ENCODE results near the gene ENAM. TPM values are rescaled to one million over a fixed set of nuclear protein-coding genes. Genes with fewer than 3 reads are reported as not detected.

ENAM gene
- total RNA-seq (under 0.01 TPM in 1 of 2 replicates, not detected in the other), polyA plus RNA-seq (not detected in 2 replicates)

DNA sequence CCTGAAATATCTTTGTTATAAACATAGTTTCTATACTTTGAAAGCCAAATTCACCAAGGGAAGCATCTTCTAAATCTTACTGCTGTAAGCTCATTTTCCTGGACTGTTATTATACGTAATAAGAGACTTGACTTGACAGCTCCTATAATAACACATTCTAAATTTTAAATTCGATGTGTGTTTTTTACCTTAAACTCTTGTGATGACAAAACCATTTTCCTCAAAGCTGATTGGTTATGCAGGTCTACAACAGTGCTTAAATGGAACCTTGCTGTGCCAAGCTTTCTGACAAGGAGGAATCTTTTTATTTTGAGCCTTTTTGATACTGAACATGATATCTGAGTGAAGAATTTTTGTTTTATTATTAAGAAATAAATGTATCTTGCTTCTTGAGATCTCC lies at the start of gene ENAM:
Gene ENAM (plus strand): TSS at position 301 of the 400 bp plus-strand sequence. CDS start 757 bp downstream, outside the sequence.
- H3K4me3 ChIP-seq = no peak within 1 kb of the TSS
- no peaks in the 10 kb centered on the region for H3K36me3 ChIP-seq
- H3K27me3 ChIP-seq = no peaks in the 10 kb centered on the region
- no peaks in the 10 kb centered on the region for H3K9me3 ChIP-seq (ENCODE audit: low read depth)
- no peak for TF ChIP-seq CTCF (IDR thresholded peaks at IDR 0.05; ENCODE audit: low read depth, low read length)
- H3K4me1 ChIP-seq (ENCODE audit: low read depth) = no peaks in the 10 kb centered on the region
- DNase-seq (ENCODE audit: low read depth in 1 of 2, low spot score in 1 of 2) = no peak
- no peak within 1 kb of the TSS for H3K27ac ChIP-seq

DNA sequence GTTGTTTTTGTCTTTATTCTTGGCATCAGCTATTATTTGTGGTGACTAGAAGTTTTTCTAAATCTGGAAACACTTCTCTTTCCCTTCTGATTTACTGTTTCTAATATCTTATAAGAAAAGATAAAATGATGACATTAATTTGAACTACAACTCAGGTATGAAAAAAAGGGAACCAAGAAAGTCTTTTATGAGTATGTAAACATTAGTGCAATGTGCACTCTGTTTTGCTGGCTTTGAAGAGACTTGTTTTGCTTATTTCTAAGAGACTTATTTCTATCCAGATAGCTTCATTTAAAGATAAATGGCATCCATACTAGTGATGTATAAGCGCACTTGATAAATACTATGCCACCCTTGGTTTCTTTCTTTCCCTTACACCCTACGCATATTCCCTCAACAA lies 46.6 kb upstream of the ENAM start:
- no peaks in the 10 kb centered on the region for H3K4me1 ChIP-seq (ENCODE audit: low read depth)
- H3K27me3 ChIP-seq = no peaks in the 10 kb centered on the region
- TF ChIP-seq CTCF (IDR thresholded peaks at IDR 0.05; ENCODE audit: low read depth, low read length) = no peak
- H3K27ac ChIP-seq = no peak overlapping the region
- no peak overlapping the region for H3K4me3 ChIP-seq
- no peak for DNase-seq (ENCODE audit: low read depth in 1 of 2, low spot score in 1 of 2)
- H3K36me3 ChIP-seq = no peaks in the 10 kb centered on the region
- no peaks in the 10 kb centered on the region for H3K9me3 ChIP-seq (ENCODE audit: low read depth)

DNA sequence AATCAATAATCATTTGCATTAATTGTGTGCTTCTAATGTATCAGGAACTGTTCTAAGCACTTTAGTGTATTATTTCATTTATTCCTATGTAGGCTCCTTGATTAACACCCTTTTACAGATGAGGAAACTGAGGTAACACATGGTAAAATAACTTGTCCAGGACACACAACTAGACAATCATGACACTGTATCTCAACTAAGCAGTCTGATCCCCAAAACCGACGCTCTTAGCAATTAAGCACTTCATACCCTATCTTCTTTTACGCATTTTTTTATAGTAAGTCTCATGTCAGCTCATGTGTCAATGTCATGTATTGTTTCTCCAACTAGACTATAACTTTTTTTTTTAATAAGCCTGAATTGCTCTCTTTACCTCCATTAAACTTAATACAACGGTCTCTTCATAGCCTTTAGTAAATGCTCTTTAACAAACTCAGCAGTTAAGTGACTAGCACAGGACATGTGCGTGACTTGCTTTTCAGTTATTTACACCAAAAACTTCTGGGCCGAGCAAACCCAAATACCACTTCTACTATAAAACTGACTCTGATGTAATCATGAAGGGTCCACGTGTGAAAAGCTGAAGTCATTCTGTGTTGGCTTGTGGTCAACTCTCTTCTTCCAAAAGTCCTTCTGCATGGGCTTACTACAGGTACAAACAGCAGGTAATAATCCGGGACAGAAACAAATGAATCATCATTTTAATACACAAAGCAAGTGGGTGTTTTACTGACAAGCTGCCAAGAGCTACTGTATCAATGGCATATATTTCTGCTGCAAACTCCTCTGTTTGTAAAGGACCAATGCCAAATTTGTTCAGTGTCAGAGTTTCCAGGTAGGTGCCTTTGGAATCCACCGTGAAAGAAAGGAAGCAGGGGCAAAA lies 44.4 kb upstream of the ENAM start:
- H3K4me3 ChIP-seq = no peak overlapping the region
- H3K27ac ChIP-seq = no peak overlapping the region
- no peaks in the 10 kb centered on the region for H3K27me3 ChIP-seq

DNA sequence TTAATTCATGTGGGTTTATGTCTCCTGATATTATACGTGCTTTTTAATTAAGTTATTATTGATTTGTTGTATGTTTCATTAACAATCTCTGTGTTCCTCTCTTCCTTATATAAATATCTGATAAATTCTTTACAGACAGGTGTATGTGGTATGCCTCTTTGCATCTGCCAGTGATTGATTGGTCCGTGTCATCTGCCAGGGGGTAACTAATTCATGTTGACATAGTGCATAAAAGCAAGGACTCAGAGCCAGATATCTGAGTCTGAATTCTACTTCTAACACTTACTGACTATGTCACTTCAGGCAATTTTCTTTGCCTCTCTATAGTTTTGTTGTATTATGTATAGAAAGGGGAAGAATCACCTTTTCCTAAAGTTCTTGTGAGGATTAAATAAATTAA lies 41.7 kb upstream of the ENAM start:
- Histone ChIP-seq H3K4me3 (no peak overlapping the region), H3K27ac (no peak overlapping the region), H3K4me1 (ENCODE audit: low read depth) (no peaks in the 10 kb centered on the region), H3K27me3 (no peaks in the 10 kb centered on the region), H3K36me3 (no peaks in the 10 kb centered on the region), H3K9me3 (ENCODE audit: low read depth) (no peaks in the 10 kb centered on the region)
- TF ChIP-seq CTCF (IDR thresholded peaks at IDR 0.05; ENCODE audit: low read depth, low read length) = no peak
- no peak for DNase-seq (ENCODE audit: low read depth in 1 of 2, low spot score in 1 of 2)

More for the DNA sequence above, 44.4 kb upstream of the ENAM start:
- Histone ChIP-seq H3K4me1 (ENCODE audit: low read depth) (no peaks in the 10 kb centered on the region), H3K36me3 (no peaks in the 10 kb centered on the region), H3K9me3 (ENCODE audit: low read depth) (no peaks in the 10 kb centered on the region)
- DNase-seq (ENCODE audit: low read depth in 1 of 2, low spot score in 1 of 2) = no peak
- TF ChIP-seq CTCF (IDR thresholded peaks at IDR 0.05; ENCODE audit: low read depth, low read length) = no peak

- no peak for TF ChIP-seq CTCF (IDR thresholded peaks at IDR 0.05; ENCODE audit: low read depth, low read length)
- H3K9me3 ChIP-seq (ENCODE audit: low read depth) = no peaks in the 10 kb centered on the region
- H3K4me1 ChIP-seq (ENCODE audit: low read depth) = no peaks in the 10 kb centered on the region
These were observed 38.8 kb upstream of the ENAM start for GRCh38 chr4:70589785-70590184.

More at GRCh38 chr4:70589785-70590184, 38.8 kb upstream of the ENAM start:
- Histone ChIP-seq H3K36me3 (no peaks in the 10 kb centered on the region), H3K4me3 (no peak overlapping the region), H3K27ac (no peak overlapping the region), H3K27me3 (no peaks in the 10 kb centered on the region)
- no peak for DNase-seq (ENCODE audit: low read depth in 1 of 2, low spot score in 1 of 2)

Measured in cardiac muscle cell (in vitro differentiated cells and primary cell).